8988T (cell line): ENCODE data around the gene NUPR2.
"Not testable (repeated sequence)": the region's sequence is repeated elsewhere in the genome, so short reads cannot be mapped to it uniquely, and the experiment has no call there.

Experiments
- DNase-seq: peaks from one replicate; pipeline ENCODE4 v3.0.0; 2011

NUPR2 gene

GRCh38 chr7:56083150-56083785, 32.9 kb downstream of the NUPR2 start:
- no peak for DNase-seq

- DNase-seq: no peak
Observed at GRCh38 chr7:56081626-56082340, 34.4 kb downstream of the NUPR2 start.

- DNase-seq: not testable (repeated sequence)
Observed at GRCh38 chr7:56080726-56081435, 35.3 kb downstream of the NUPR2 start.

- no peak for DNase-seq
Observed at GRCh38 chr7:56079450-56080185, 36.6 kb downstream of the NUPR2 start.

GRCh38 chr7:56078196-56078595, 38.0 kb downstream of the NUPR2 start:
- no peak for DNase-seq

GRCh38 chr7:56077681-56078080, 38.5 kb downstream of the NUPR2 start:
- no peak for DNase-seq

- peak; percentile 39 for DNase-seq
Observed at GRCh38 chr7:56074371-56074791, 41.8 kb downstream of the NUPR2 start.

GRCh38 chr7:56066376-56066775, 49.8 kb downstream of the NUPR2 start:
- DNase-seq: not testable (repeated sequence)
